GM10266 (cell line): Measurements from ENCODE around the gene RIN1.

Experiments used
- DNase-seq: peaks from one replicate; pipeline ENCODE4 v3.0.0; 2012; ENCODE audit errors: extremely low spot score
- CTCF ChIP-seq: IDR thresholded peaks from 2 replicates; pipeline ENCODE4 v1.5.1; 2012; ENCODE audit warnings: mild to moderate bottlenecking, low read depth; ENCODE audit not compliant: control insufficient read depth, insufficient read depth; ENCODE audit errors: missing control alignments

Gene RIN1

GRCh38 chr11:66310324-66310723 is 25.9 kb downstream of the RIN1 start:
- no peak for DNase-seq
- TF ChIP-seq CTCF: no peak

GRCh38 chr11:66309475-66309874 is 26.8 kb downstream of the RIN1 start:
- no peak for TF ChIP-seq CTCF
- no peak for DNase-seq

GRCh38 chr11:66302656-66303055 is 33.6 kb downstream of the RIN1 start:
- DNase-seq: no peak
- TF ChIP-seq CTCF: no peak

GRCh38 chr11:66299186-66299585 is 37.0 kb downstream of the RIN1 start:
- DNase-seq: no peak
- no peak for TF ChIP-seq CTCF

GRCh38 chr11:66297610-66298009 is 38.6 kb downstream of the RIN1 start:
- no peak for TF ChIP-seq CTCF
- no peak for DNase-seq

- no peak for TF ChIP-seq CTCF
- no peak for DNase-seq
Observed at GRCh38 chr11:66294626-66295620, 41.3 kb downstream of the RIN1 start.
